SKM-1 (cell line): ENCODE results near the gene C2orf74.

Experiments
- DNase-seq: peaks from one replicate; lab custom pipeline; 2025; ENCODE audit not compliant: unreplicated experiment; lab: John Stamatoyannopoulos, UW

C2orf74 gene

DNA sequence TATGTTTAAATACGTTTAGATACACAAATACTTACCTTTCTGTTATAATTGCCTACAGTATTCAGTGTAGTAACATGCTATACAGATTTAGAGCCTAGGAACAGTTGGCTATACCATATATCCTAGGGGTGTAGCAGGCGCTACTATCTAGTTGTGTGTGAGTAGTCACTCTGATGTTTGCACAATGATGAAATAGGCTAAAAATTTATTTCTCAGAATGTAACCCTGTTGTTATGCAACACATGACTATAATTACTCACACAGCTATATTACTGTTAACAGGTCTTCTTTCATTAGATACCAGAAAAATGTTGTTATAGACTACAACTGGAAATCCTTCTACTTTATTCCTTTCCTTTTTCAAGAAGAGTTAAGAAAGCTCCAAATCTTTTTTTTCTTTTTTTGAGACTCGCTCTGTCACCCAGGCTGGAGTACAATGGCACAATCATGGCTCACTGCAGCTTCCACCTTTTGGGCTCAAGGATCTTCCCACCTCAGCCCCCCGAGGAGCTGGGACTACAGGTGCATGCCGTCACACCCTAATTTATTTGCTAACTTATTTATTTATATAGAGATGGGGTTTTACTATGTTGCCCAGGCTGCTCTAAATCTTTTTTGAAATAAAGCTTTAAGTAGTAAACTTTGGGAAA lies 48.5 kb downstream of the C2orf74 start:
- DNase-seq = no peak

DNA sequence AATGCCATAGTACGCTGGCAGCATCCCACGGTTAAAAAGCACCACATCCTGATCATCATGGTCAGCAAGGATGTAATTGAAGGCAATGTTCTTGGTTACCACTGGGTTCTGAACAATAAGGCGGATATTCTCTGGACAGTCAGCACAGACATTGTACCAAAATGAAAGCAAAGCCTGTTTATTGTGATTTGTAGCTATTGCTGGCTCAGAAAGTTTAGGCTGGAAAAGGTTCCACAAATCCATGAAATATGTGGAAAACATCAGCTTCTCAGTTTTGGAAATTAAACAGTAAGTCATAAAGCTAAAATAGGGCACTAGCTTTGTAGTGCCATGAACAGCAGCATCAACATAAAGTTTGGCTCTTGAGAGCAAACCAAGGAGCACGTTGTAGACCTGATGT lies 52.2 kb downstream of the C2orf74 start:
- no peak for DNase-seq
